HK-2 (cell line): ENCODE results near the gene ZPLD1.

Source experiments
- DNase-seq: peaks from one replicate; pipeline ENCODE4 v3.0.0-alpha.2; 2018; ENCODE audit not compliant: unreplicated experiment

Gene ZPLD1

DNA sequence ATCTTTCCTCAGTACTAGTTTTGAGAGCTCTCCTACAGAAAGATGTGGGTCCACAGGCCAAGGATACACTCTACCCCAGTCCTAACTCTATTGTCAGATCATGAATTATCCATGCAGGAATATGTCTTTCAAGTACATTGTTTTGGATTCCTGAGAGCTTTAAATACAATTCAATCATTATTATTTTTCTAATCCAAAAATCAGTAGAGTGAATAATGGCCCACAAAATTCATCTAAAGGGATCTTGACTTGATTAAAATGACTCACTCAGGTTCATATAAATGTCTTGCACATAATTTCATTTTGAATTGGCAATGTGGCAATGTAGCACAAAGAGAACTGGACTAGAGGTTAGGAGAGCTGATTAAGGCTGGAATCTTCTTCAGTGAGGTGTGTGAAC lies 93.9 kb downstream of the ZPLD1 start:
- DNase-seq: no peak
